ENCODE results near the gene CXCL10.
"Not testable (repeated sequence)": the region's sequence is repeated elsewhere in the genome, so short reads cannot be mapped to it uniquely, and the experiment has no call there.

Gene CXCL10

DNA sequence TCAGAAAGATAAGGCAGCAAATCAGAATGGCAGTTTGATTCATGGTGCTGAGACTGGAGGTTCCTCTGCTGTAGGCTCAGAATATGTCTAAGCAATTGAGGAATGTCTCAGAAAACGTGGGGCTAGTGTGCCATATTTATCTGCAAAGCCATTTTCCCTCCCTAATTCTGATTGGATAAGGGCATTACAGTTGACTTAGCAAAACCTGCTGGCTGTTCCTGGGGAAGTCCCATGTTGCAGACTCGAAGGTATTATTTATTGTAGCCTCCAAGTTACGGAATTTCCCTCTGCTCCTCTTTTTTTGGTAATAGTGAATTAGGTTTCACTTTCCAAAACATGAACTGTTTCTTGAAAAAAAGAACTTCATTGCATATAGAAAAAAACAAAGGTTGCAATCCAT, at the start of gene CXCL10:
Gene CXCL10 (minus strand): TSS at position 109 of the 400 bp plus-strand sequence. CDS start 66 bp downstream, at position 43.
- DNase-seq (ENCODE audit: low spot score) = no peak

DNA sequence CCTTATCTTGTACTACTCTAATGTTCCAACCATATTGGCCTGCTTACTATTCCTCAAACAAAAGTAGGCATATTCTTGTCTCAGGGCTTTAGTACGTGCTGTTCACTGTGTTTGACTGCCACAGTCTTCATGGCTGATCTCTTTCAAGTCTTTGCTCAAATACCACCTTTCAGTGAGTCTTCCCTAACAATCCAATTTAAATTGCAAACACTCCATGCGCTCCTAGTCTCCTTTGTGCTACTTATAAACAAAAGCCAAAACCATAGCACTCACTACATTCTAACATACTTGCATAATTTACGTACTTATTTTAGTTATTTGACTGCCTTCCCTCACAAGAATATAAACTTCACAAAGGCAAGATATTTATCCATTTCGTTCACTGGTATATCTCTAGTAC, 49.5 kb upstream of the CXCL10 start:
- no peak for DNase-seq (ENCODE audit: low spot score)

DNA sequence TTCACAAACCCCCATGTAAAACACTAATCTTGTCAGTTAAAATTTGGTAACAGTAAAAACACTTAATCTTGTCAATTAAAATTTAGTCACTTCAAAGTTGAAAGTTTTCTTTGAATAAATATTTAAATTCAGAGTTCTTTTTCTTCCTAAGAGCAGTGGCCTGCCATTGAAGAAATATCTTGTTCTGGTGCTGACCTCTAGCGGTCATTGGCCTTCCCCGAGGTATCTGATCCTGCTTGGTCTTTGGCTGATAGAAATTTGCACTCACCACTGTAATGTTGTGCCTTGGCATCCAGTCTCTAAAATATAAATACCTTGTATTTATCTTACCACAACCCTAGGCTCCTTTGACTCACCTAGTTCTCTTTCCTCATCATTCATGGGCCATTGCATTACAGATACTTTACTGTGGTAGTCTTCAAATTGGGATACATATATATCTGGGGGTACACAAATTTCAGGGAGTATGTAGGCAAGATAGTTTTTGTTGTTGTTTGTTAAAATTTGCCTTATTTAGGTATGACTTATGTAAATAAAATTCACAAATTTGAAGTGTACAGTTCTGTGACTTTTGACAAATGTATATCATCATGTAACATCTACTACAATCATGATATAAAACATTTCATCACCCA, 44.5 kb upstream of the CXCL10 start:
- peak; percentile 77 for DNase-seq (ENCODE audit: low spot score)

- DNase-seq (ENCODE audit: low spot score) = no peak
Observed at GRCh38 chr4:76066546-76066945, 43.2 kb upstream of the CXCL10 start.

DNA sequence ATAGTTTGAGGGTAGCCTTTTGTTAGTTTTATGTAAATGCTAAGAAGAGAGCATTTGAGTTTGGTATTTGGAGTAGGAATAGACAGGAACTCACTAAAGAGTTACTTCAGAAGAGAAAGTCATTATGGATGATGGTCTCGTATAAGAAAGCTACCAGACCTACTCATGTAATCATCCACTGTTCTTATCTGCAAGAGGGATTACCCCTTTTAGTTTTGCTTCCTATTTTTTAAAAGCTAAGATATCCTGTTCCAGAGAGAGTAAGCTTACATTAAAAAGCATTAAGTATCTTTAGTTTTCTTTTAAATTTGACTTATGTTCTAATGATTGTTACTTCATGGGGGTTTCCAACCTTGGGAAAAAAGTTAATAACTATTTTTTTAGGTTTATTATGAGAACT, 38.7 kb upstream of the CXCL10 start:
- no peak for DNase-seq (ENCODE audit: low spot score)

DNA sequence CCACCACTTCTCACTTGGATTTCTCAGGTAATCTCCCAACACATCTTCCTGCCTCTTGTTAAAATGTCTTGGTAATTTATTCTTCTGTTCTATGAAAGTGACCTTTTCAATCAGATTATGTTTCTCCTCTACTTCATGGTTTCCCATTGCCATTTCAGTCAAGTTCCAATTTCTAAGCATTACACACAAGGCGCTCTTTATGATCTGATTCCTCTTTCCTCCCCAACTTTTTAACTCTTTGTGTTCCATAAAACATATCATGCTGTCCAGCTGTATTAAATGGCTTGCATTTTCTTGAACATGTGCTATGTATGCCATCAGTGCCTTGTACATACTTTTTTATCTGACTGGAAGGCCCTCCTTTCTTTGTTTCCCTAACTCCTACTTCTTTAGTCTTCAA, 38.1 kb upstream of the CXCL10 start:
- no peak for DNase-seq (ENCODE audit: low spot score)

GRCh38 chr4:76060506-76060905, 37.2 kb upstream of the CXCL10 start:
- DNase-seq (ENCODE audit: low spot score) = no peak

- DNase-seq (ENCODE audit: low spot score) = no peak
Observed at GRCh38 chr4:76059750-76060149, 36.5 kb upstream of the CXCL10 start.

GRCh38 chr4:76058888-76059426, 35.7 kb upstream of the CXCL10 start:
- no peak for DNase-seq (ENCODE audit: low spot score)

GRCh38 chr4:76058302-76058701, 35.0 kb upstream of the CXCL10 start:
- no peak for DNase-seq (ENCODE audit: low spot score)

- DNase-seq (ENCODE audit: low spot score) = no peak
Observed at GRCh38 chr4:76055421-76055820, 32.1 kb upstream of the CXCL10 start.

- DNase-seq (ENCODE audit: low spot score) = no peak
Observed at GRCh38 chr4:76055016-76055415, 31.7 kb upstream of the CXCL10 start.

DNA sequence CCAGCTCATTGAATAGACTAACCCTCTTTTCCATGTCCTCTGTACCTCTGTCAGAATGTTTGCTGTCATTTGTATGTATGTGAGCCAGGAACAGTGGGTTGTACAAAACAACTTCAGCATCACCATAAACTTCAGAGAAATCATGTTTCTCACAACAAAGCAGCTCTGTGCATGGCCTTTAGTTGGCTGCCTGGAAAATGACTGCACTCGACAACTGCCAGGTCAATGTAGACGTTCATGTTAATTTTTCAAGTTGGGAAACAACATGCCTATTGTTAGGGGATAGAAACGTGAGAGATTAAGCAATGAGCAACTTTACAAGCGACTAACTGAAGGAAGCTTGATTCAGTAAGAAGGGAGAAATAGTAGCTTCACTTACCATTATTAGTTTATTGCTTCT, 30.4 kb upstream of the CXCL10 start:
- no peak for DNase-seq (ENCODE audit: low spot score)

DNA sequence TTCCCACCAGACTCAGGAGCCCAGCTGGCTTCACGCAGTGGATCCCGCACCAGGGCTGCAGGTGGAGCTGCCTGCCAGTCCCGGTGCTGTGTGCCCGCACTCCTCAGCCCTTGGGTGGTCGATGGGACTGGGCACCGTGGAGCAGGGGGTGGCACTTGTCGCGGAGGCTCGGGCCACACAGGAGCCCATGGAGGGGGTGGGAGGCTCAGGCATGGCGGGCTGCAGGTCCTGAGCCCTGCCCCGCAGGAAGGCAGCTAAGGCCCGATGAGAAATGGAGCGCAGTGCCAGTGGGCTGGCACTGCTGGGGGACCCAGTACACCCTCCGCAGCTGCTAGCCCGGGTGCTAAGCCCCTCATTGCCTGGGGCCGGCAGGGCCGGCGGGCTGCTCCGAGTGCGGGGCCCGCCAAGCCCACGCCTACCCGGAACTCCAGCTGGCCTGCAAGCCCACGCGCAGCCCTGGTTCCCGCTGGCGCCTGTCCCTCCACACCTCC, 27.3 kb upstream of the CXCL10 start:
- DNase-seq (ENCODE audit: low spot score) = not testable (repeated sequence)

DNA sequence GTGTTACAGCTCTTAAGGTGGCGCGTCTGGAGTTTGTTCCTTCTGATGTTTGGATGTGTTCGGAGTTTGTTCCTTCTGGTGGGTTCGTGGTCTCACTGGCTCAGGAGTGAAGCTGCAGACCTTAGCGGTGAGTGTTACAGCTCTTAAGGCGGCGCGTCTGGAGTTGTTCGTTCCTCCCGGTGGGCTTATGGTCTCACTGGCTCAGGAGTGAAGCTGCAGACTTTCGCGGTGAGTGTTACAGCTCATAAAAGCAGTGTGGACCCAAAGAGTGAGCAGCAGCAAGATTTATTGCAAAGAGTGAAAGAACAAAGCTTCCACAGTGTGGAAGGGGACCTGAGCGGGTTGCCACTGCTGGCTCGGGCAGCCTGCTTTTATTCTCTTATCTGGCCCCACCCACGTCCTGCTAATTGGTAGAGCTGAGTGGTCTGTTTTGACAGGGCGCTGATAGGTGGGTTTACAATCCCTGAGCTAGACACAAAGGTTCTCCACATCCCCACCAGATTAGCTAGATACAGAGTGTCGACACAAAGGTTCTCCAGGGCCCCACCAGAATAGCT, 26.6 kb upstream of the CXCL10 start:
- not testable (repeated sequence) for DNase-seq (ENCODE audit: low spot score)

DNA sequence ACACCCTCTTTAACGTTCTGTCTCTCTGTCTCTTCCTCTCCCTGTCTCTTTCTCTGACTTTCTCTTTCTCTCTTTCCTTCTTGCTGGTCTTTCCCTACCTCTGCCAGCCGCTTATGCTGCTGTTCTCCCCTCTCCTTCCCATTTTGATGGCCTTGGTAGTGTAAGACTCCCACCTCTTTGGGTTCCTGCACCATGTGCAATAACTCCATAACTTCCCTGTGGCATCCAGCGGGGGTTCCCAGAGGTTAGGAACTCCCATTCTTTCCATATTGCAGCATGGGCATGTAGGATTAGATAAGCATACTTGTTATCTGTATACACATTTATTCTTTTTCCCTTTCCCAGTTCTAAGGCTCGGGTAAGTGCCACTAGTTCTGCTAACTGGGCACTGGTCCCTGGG, 21.4 kb upstream of the CXCL10 start:
- DNase-seq (ENCODE audit: low spot score) = not testable (repeated sequence)

DNA sequence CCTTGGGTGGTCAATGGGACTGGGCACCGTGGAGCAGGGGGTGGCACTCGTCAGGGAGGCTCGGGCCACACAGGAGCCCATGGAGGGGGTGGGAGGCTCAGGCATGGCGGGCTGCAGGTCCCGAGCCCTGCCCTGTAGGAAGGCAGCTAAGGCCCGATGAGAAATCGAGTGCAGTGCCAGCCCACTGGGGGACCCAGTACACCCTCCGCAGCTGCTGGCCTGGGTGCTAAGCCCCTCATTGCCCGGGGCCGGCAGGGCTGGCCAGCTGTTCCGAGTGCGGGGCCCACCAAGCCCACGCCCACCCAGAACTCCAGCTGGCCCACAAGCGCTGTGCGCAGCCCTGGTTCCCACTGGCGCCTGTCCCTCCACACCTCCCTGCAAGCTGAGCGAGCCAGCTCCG, 20.0 kb upstream of the CXCL10 start:
- DNase-seq (ENCODE audit: low spot score) = not testable (repeated sequence)

GRCh38 chr4:76042241-76042998, 19.1 kb upstream of the CXCL10 start:
- not testable (repeated sequence) for DNase-seq (ENCODE audit: low spot score)

- no peak for DNase-seq (ENCODE audit: low spot score)
Observed at GRCh38 chr4:76036855-76037254, 13.6 kb upstream of the CXCL10 start.

DNA sequence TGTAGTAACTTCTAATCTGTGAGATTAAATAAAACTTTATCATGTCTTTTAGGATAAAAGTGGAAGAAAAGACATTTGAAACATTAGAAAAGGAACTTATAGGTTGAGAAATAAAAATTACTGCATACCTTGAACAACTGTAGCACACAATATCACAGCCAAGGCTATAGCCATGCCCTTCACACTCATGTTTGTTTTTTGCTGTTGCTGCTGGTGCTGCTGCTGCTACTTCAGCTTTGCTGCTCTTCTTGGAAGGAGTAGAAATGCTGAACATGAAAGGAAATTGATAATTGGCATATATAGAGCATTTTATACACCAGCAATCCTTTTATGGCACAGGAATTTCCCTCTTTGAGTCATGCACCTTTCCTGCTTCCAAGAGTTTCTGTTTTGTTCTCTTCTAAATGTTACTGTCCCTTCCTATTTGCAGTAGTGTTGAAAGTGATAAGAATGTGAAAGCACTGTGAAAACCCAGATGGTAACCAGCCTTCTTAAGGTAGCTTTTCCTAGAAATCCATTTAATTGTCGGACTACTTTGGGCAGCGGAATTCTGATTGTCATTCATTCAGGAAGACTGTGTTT, 12.6 kb upstream of the CXCL10 start, which contains the start of gene CXCL11:
Gene CXCL11 (minus strand): TSS at position 272 of the 582 bp plus-strand sequence. CDS start 83 bp downstream, at position 189.
- no peak for DNase-seq (ENCODE audit: low spot score)

DNA sequence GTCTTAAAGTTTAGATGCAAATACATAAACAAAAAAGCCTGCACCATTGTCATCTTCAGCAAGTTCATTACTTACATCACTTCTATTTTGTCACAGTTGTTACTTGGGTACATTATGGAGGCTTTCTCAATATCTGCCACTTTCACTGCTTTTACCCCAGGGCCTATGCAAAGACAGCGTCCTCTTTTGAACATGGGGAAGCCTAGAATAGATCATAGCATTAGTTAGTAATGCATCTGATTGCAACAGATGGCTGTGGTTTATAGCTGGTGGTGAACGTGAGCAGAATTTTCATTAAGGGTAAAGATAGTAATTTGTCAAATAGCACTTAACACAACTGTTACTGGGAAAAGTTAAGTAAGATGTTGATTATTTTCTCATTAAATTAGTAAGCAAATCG, 11.8 kb upstream of the CXCL10 start:
- DNase-seq (ENCODE audit: low spot score) = no peak

DNA sequence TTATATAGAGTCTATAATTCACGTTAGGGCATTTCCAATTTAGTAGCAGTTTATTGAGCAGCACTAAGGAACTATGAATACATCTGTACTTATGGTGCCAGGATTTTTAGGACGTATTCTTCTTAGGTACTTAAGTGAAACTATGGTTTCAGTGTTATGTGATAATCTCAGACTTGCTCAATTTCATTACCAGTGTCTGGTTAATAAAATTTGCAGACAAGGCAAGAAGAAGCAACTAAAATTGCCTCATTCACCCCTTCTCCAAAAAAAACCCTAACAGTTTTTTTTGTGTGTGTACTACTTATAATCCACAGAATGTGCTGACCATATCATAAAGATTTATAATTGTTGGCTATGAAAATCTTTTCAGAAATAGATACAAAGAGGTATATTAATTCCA, 6.0 kb upstream of the CXCL10 start:
- no peak for DNase-seq (ENCODE audit: low spot score)

Measured in cerebellar cortex (tissue), 1 donor.